GM11168 (cell line): ENCODE results near the gene SCAMP4.

ENCODE experiments used
- in situ Hi-C: fragments of 300-500 bp; cut with MboI; formaldehyde crosslinking; loops from one replicate; pipeline ENCODE4 v1.12.0; 2022; ENCODE audit warnings: low sequenced_read_pairs; ENCODE audit not compliant: unreplicated experiment

SCAMP4 gene

DNA sequence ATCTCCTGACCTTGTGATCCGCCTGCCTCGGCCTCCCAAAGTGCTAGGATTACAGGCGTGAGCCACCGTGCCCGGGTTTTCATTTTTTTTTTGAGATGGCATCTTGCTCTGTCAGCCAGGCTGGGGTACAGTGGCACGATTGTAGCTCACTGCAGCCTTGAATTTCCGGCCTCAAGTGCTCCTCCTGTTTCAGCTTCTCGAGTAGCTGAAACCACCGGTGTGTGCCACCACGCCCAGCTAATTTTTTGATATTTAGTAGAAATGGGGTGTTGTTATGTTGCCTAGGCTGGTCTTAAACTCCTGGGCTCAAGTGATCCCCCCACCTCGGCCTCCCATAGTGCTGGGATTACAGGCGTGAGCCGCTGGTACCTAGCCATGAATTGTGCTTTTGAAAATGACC, 5.9 kb downstream of the SCAMP4 start:
- in situ Hi-C loops = no loop called here

DNA sequence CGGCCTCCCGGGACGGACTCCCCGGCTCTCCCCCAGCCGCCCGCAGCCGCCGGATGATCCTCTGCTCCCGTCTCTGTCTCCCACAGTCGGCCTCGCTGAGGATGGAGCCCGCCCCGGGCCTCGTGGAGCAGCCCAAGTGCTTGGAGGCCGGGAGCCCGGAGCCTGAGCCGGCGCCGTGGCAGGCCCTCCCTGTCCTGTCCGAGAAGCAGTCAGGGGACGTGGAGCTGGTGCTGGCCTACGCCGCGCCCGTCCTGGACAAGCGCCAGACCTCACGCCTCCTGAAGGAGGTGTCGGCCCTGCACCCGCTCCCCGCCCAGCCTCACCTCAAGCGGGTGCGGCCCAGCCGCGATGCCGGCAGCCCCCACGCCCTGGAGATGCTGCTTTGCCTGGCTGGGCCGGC, 6.8 kb downstream of the SCAMP4 start:
- in situ Hi-C loops = no loop called here

DNA sequence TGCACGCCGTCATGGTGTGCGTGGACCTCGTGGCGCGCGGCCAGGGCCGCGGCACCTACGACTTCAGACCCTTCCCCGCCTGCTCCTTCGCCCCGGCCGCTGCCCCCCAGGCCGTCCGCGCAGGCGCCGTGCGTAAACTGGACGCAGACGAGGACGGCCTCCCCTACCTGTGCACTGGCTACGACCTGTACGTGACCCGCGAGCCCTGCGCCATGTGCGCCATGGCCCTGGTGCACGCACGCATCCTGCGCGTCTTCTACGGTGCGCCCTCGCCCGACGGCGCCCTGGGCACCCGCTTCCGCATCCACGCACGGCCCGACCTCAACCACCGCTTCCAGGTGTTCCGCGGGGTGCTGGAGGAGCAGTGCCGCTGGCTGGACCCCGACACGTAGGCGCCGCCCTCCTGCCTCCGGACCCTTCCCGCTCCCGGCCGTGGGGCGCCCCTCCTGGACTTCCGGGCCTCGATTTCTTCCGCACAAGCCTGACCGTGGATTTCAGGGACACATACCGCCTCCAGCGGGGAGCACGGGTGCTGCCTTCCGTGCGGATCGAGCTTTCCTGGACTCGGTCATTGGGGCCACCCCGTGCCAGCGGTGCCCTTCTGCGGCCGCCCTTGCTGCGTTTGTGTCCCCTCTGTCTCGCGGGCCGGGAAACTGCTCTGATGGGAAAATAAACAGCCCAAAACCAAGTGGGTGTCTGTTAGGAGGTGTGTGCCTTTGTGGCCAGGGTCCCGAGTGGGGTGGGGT, 7.7 kb downstream of the SCAMP4 start:
- in situ Hi-C loops = no loop called here

GRCh38 chr19:1913781-1914577, 8.8 kb downstream of the SCAMP4 start:
- in situ Hi-C loops = no loop called here

GRCh38 chr19:1914826-1915341, 9.7 kb downstream of the SCAMP4 start:
- in situ Hi-C loops = no loop called here

- in situ Hi-C loops = no loop called here
Measured at GRCh38 chr19:1917146-1917545, 11.9 kb downstream of the SCAMP4 start.

GRCh38 chr19:1917926-1918325, 12.7 kb downstream of the SCAMP4 start:
- in situ Hi-C loops = no loop called here

DNA sequence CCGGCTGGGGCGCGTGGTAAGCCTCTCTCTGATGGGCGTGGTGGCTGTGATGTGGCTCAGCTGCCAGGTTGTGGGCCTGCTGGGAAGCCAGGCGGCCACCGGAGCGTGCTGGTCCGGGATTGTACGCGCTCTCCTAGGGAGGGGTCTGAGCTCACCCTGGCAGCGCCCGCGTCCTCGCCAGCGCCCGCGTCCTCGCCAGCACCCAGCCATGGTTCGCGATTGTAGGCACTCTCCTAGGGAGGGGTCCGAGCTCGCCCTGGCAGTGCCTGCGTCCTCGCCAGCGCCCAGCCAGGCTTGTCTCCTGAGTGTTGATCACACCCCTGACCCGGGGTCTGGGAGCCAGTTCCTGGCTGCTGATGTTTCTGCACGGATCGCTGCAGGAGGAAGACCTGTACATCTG, 13.8 kb downstream of the SCAMP4 start:
- in situ Hi-C loops = no loop called here

GRCh38 chr19:1920644-1921043, 15.4 kb downstream of the SCAMP4 start:
- in situ Hi-C loops = loop anchor here (10.0 kb wide), 1 partner anchor 154 kb away; no protein-coding TSS in a partner anchor

- in situ Hi-C loops = loop anchor here (10.0 kb wide), 1 partner anchor 153 kb away; no protein-coding TSS in a partner anchor
Measured at GRCh38 chr19:1921326-1921725, 16.1 kb downstream of the SCAMP4 start.

- in situ Hi-C loops = loop anchor here (10.0 kb wide), 1 partner anchor 153 kb away; no protein-coding TSS in a partner anchor
Measured at GRCh38 chr19:1921825-1922224, 16.6 kb downstream of the SCAMP4 start.

DNA sequence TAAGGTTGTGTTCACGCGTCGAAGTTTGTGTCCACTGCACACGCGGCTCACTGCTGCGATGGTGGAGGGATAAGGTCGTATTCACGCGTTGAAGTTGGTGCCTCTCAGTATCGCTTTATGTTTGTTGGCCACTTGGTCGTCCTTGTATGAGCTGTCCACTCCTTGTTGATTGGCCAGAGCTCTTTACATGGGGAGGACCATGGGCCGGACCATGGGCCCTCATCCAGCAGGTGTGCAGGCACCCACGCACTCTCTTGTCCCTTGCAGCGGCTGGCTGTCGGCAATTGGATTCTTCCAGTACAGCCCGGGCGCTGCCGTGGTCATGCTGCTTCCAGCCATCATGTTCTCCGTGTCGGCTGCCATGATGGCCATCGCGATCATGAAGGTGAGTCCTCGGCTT, 17.6 kb downstream of the SCAMP4 start:
- in situ Hi-C loops = loop anchor here (10.0 kb wide), 1 partner anchor 152 kb away; no protein-coding TSS in a partner anchor

DNA sequence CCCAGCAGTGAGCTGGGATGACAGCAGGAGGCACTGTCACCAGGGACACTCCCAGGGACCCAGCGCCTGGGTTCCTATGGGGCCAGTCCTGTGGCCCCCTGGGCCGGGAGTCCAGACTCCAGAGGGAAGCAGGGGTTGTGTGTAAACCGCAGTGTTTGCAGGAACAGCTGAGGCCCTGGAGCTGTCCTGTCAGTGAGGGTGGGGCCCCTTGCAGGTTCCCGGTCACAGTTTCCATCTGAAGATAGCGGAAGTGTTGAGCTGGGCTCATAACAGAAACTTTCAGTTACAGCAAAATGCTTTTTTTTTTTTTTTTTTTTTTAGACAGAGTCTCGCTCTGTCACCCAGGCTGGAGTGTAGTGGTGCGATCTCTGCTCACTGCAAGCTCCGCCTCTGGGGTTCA, 18.1 kb downstream of the SCAMP4 start:
- in situ Hi-C loops = loop anchor here (10.0 kb wide), 1 partner anchor 151 kb away; no protein-coding TSS in a partner anchor

DNA sequence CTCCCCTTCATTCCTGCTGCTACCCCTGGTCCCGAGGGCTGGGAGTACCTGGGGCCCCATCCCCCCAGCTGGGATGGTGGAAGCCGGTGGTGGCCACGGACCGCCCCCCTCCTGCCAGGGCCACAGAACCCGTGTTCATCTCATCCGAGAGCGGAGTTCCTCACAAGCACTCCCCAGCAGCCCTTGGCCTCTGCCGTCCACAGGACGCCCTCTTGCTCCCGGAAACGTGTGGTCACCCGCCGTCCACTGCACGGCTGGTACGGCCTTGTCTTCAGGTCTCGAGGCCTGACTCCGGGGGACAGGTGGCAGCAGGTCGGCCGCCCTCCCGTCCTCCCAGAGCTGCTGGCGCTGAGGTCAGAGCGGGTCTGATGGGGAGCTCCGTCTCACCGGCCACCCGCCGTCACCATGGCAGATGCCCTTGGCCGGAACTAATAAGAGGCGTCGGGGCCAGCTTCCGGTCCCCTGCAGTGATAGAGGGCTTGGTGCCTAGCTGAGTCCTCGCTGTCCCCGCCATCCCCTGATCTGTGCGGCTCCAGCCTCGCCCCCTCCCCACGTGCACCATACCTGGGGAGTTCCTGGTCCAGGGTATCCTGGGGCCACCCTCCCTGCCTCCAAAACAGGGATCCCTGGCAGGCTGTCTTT, 19.2 kb downstream of the SCAMP4 start:
- in situ Hi-C loops = loop anchor here (10.0 kb wide), 1 partner anchor 150 kb away; no protein-coding TSS in a partner anchor

DNA sequence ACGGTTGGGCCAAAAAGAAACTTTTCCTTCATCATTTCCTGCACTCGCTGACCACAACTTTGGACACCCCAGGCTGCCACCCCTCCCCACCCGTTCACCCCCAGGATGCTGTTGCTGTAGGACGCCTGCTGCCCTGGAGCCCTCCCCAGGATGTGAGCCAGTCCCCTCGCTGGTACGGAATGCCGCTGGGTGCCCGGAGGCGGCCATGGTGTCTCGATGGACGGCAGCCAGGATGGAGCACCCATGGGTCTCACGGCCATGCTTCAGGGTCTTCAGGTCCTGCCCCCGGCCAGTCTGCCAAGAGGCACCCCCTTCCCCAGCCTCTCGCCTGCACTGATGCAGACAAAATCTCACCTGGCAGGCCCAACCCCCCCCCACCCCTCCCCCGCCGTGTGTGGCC, 20.3 kb downstream of the SCAMP4 start:
- in situ Hi-C loops = loop anchor here (10.0 kb wide), 1 partner anchor 149 kb away; no protein-coding TSS in a partner anchor

- in situ Hi-C loops = loop anchor here (10.0 kb wide), 1 partner anchor 146 kb away; no protein-coding TSS in a partner anchor
Measured at GRCh38 chr19:1929021-1929742, 24.0 kb downstream of the SCAMP4 start.

DNA sequence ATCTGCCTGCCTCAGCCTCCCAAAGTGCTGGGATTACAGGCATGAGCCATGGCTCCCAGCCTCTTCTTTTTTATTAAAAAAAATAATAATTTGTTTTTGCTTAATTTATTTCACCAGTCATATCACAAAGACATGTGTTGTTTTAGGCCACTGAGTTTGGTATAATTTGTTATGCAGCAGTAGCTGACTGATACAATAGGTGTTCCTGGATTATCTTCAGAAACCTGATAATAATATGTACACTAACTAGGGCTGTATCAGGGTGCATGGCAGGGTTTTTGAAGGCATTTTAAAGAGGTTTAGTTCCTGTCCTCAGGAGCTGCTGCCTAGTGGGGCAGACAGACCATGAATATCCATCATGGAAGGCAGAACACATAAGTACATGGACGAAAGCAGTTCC, 26.2 kb downstream of the SCAMP4 start:
- in situ Hi-C loops = no loop called here

DNA sequence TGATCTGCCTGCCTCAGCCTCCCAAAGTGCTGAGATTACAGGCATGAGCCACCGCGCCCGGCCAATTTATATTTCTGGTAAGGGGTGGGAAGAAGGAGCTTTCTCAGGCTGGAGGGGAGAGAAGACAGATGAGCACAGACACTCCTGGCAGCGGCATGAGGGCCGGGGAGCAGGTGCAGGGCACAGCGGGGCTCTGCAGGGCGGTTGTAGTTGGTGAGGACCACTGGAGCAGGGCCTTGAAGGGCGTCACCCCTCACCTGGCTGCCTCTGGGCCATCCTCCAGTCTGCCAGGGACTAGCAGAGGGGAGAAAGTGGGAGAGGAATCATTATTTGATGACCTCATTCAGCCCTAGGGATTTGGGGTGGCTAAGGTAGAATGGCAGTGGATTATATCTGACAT, 27.2 kb downstream of the SCAMP4 start:
- in situ Hi-C loops = no loop called here

DNA sequence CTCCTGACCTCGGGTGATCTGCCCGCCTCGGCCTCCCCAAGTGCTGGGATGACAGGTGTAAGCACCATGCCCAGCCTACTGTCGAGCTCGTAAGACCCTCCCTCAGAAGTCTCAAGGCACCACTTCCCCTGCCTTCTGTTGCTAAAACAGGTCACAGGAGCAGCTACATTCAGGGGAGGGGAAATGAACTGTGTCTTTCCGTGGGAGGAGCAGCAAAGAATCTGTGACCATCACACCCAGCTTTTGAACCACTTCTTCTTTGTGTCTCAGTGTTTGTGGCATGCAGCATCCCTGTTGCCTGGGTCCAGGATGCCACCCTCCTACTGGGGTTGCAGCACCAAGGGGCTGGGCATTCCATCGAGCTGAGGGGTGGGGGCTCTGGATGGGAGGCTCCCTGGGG, 28.0 kb downstream of the SCAMP4 start:
- in situ Hi-C loops = no loop called here

DNA sequence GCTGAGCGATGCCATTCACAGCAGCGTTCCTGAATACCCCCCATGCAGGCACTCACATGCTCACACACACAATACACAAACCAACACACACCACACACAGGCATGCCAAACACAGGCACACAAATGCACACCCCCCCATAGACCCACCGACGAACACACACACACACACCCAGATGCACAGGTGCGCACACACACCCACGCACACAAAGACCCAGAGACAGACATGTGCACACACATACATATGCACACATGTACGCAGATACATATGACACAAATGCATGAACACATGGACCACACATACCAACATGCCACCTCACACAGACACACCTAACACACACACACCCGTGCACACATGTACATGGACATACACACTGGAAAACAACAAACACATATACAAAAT, 28.7 kb downstream of the SCAMP4 start:
- in situ Hi-C loops = no loop called here
